PFSK-1 (cell line): ENCODE results near the gene FOXP4.

Experiments used
- FOXP2 ChIP-seq: optimal IDR thresholded peaks from 2 replicates; pipeline ENCODE3; 2011; ENCODE audit warnings: borderline replicate concordance, control low read depth, inconsistent platforms; ENCODE audit not compliant: insufficient read depth; ENCODE audit errors: extremely low read length, extremely low read depth
- POLR2AphosphoS5 ChIP-seq: IDR thresholded peaks from 2 replicates; pipeline ENCODE4 v1.6.1; 2012; ENCODE audit warnings: low read depth, mild to moderate bottlenecking, control low read depth, low read length, moderate library complexity
- REST ChIP-seq, 2 experiments: IDR thresholded peaks; 2 replicates each; pipeline versions ENCODE4 v1.6.1 to v1.8.0; 2011 to 2012; ENCODE audit warnings: low read depth in 2 of 2, low read length in 2 of 2, control low read depth in 1 of 2, inconsistent platforms in 1 of 2, mild to moderate bottlenecking in 1 of 2, moderate library complexity in 1 of 2; ENCODE audit not compliant: insufficient read depth in 1 of 2
- SIN3A ChIP-seq: IDR thresholded peaks from 2 replicates; pipeline ENCODE4 v1.6.1; 2012; ENCODE audit warnings: mild to moderate bottlenecking, low read length, moderate library complexity, borderline replicate concordance; ENCODE audit not compliant: insufficient read depth
- TAF1 ChIP-seq: IDR thresholded peaks from 2 replicates; pipeline ENCODE4 v1.6.1; 2012; ENCODE audit warnings: low read length, control low read depth, borderline replicate concordance; ENCODE audit not compliant: insufficient read depth

Gene FOXP4

GRCh38 chr6:41515995-41516394, 30.2 kb upstream of the FOXP4 start:
- TF ChIP-seq POLR2AphosphoS5, result no peak
- no peak for TF ChIP-seq TAF1
- no peak for TF ChIP-seq SIN3A
- no peak for TF ChIP-seq FOXP2
- no peak for TF ChIP-seq REST (IDR thresholded peaks at IDR 0.05; ENCODE audit: insufficient read depth in 1 of 2, low read depth in 2 of 2, low read length in 2 of 2)

GRCh38 chr6:41518118-41518517, 28.1 kb upstream of the FOXP4 start:
- TF ChIP-seq REST (IDR thresholded peaks at IDR 0.05; ENCODE audit: insufficient read depth in 1 of 2, low read depth in 2 of 2, low read length in 2 of 2) (no peak), FOXP2 (no peak), TAF1 (no peak), SIN3A (no peak), POLR2AphosphoS5 (no peak)

GRCh38 chr6:41519305-41519744, 26.9 kb upstream of the FOXP4 start:
- TF ChIP-seq FOXP2 (no peak), TAF1 (no peak), SIN3A (no peak), POLR2AphosphoS5 (no peak), REST (IDR thresholded peaks at IDR 0.05; ENCODE audit: insufficient read depth in 1 of 2, low read depth in 2 of 2, low read length in 2 of 2) (no peak)

GRCh38 chr6:41519745-41520699, 26.2 kb upstream of the FOXP4 start:
- TF ChIP-seq POLR2AphosphoS5, result no peak
- TF ChIP-seq REST (IDR thresholded peaks at IDR 0.05; ENCODE audit: insufficient read depth in 1 of 2, low read depth in 2 of 2, low read length in 2 of 2), result no peak
- TF ChIP-seq SIN3A, result no peak
- TF ChIP-seq FOXP2, result no peak
- no peak for TF ChIP-seq TAF1
